ENCODE results near the gene AEBP1.

The AEBP1 gene

DNA sequence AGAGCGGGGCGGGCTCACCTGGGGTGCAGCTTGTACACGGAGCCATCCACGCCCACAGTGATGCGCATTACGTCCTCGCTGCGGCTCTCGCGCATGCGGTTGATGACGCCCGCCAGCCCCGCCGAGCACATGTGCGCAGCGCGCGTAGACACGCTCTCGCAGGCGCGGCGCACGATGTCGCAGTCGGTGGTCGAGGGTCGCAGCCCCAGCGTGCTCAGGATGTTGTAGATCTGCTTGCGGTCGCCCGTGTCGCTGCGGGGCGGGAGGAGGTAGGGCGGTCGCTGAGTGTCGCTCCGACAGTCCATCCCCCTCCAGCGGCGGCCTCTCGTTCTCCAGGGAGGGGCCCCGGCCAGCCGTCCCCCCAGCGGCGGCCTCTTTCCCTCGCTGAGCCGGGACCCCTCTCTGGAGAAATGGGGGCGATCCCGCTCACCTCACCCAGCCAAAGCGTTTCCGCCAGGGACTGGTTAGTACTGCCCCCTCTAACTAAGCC, 41.4 kb downstream of the AEBP1 start:
- peak; percentile 55 to 68 for DNase-seq

DNA sequence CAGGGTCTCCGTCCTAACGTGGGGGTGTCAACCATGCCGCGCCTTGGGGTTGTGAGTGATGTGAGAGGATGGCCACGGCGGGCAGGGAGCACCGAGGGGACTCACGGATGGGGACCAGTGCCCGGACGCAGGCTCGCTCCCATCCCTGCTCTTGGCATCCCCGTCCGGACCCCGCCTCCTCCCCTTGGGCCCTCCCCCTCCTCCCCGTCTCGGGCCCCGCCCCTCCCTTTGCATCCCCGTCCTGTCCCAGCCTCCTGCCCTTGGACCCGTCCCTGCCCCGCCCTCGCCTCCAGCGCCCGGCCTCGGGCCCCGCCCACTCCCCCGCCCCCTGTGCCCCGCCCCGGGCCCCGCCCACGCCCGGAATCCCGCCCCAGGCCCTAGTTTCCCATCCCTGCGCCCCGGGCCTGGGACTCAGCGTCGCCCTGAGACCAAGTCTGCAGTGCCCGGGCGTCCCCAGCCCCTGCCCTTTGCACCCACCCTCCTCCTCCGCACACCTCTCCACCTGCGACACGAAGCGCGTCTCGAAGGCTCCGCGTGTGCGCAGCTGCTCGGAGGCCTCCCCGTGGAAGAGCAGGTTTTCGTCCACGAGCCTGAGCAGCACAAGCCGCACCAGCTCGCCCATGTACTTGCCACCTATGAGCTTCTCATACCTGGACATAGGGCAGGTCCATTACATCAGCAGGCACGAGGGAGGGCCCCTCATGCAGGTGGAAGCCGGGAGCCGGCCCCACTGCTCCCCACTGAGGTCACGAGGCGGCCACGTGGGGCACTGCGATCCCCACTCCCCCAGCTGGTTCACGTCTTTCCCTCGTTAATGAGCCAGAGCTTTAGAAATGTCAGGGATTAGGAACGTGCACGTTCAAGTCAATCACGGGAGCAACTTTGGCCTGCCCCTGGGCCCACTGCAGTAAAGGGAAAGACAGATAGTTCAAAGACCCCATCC, 42.1 kb downstream of the AEBP1 start:
- peak; percentile 55 to 78 for DNase-seq

DNA sequence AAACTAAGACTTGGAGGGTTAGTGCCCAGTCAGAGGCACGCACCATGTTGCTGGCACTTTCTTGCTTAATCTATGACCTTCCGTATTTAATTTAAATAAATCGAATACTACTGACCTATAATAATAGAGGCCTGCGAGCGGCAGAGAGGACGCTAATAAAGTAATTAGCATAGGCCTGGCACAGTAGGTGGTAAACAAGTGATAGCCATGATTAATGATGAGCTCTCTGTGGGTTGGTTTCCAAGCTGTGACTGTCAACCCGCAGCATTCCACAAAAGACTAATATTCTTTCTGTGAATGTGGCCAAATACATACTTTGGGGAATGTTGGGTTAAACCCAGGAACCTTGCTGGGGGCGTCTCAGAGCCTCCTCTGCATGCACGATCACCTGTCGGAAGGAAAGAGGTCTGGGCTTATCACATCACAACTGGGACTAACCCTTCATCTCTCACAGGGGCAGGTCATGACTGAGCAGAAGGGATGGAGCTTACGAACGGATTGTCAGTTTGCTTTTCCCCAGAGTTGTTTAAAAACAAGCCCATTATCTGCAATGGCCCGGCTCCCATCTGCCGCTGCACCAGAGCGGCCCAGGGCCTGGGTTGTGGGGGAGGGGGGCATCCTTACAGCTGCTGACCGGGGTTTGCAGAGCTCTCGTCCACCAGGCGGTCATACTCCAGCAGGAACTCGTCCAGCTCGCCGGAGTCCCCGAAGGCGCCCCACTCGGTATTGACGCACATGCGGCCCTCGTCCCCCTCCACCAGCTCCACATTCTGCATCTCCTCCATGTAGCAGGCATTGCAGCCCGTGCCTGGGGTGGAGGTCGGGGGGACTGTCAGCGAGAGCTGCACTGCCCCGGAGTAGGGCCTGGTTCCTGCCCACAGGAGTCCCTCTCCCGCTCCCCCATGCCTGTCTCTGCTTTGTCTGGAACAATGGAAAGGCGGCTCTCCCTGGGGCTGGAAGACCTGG, 43.2 kb downstream of the AEBP1 start:
- DNase-seq: no peak

DNA sequence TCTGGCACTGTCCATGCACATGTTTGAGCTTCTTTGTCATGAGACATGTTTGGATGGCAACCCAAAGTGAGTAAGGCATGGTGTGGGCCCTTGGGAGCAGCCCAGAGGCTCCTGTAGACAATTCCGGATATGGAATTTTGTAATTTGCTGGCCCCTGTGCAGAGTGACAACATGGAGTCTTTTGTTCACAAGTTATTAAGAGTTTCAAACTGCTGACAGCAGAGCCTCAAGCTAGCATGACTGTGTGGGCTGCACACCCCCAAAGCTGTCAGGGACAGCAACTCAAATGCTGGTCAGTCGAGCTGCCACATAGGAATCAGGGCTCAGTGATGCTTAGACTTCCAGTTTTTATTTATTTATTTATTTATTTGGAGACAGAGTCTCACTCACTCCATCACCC, 44.0 kb downstream of the AEBP1 start:
- no peak for DNase-seq

DNA sequence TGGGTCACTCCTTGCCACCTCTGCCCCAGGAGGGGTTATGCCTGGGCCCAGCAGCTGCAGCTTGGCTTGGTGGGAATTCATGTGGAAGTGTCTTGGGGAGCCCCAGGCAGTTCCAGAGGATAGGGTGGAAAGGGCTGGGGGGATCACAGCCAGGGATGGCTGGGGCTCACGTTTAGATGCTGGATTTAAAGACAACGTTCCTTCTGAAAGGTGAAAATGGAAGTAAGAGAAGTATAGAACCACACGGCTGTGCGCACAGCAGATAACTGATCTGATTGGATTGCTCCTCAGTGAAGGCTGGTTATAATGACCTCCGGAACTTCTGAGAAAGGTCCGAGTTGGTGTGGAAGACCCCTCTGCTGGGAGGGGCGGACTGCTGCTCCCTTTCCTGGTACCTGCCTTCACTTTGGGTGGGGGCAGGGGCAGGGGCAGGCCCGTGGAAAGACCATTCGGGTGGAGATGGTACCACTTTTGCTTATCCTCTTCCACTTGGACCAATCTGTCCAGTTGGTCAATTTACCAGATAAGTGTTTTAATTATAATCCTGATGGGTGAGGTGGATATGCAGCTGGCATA, 44.9 kb downstream of the AEBP1 start:
- DNase-seq: no peak

DNA sequence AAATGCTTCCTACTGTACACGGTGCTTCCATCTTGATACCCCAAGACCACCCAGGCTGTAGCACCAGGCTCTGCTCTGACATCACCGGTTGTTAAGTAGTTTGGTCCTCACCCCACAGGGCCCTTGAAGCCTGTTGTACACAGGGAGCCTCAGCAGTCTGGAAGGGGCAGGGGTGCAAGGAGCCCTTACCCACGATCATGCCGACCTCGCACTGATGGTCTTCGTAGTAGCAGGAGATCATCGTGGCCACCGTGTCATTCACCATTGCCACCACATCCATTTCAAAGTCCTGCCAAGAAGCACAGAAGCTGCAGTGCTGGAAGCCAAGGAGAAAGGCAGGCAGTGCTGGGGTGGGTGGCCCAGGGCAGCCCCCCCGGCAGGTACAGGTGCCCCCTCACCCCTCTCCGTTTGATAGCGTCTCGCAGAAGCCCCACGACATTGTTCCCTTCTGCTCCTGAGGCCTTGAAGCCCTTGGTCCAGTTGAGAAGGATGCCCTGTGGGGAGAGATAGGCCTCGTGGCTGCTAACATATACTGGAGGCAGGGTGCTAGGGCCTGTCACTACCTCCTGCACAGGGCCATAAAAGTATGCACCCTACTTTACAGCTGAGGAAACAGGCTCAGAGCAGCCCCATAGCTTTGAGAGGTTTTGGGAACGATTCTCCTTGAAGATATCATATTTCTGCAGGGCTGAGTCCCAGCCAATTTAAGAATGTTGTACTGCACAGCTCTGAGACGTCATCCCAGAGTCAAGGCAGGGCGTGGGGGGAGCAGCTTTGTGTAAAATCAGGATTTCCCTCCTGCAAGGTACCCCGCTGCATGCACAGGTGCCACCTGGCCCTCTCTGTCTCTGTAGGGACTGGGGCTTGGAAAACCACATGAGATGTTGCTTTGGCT, 45.7 kb downstream of the AEBP1 start:
- no peak for DNase-seq

DNA sequence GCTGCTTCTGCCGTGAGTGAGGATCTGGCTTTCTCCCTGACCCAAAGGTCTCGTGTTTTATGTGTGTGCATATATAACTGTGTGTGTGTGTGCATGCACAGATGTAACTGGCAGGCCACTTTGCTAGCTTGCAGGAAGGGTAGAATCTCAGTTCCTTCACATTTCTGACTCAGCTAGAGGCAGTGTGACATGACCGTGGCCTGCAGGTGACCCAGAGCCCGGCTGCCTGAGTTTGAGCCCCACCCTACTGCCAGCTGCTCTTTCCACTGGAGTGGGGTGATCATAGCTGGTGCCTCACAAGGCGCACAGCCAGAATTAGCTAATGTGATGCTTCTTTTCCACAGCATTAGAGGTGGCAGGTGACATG, 46.3 kb downstream of the AEBP1 start:
- no peak for DNase-seq

DNA sequence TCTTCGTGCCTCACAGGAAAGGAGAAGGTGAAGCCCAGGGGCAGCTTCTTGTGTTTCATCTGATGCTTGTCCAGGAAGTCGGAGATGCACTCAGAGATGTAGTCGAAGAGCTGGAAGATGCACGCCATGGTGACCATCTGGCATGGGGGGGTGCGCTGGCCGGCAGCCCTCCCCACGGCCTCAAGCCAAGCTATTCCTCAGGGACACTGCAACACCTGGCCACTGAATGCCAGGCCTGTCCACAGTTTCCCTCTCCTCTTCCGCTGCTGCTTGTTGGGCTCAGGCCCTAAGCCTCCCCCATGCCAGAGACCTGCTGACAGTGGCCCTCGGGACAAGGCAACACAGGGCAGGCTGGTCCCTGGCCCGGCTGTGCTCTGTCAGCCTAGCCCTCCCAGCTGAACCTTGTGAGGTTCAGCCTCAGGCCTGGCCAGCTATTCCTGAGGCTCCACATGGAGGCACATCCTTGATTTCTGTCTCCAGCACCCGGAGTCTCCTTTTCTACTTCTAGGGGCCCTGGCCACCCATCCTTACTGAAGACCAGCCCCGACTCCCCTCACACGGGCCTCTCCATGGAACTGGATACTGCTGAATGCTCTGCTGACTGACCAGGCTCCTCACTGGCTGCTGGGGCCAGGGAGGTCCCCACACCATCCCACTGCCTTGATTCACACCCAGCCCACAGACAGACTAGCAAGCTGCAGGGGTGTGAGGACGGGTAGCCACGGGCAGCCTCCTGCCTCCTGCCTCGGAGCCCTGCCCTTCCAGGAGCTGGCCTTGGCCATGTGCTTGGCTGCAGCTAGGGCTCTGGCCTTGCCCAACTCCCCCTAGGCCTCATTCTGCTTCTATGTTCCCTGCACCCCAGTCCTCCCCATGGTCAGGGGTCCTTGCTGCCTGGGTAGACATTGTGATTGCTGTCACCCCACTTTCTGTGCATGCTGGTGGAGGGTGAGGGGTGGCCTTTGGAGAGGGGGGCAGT, 47.1 kb downstream of the AEBP1 start:
- DNase-seq: no peak

DNA sequence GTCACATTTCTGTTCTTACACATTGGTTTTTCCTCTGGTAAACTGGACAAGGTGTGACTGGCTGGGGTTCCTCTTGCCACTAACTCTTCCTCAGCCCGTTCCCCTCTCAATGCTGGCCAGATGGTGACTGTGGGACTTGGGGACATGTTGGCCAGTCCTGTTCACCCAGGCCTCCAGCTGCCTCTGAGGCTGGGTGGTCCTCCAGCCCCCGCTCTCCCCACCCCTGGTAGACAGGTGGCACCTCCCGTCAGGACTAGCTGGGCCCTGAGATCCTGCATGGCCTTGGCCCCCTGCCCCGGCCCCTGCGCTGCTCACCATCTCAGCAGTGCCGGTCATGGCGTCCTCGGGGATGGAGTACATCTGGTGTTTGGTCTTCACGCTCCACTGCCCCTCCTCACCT, 47.8 kb downstream of the AEBP1 start:
- no peak for DNase-seq

DNA sequence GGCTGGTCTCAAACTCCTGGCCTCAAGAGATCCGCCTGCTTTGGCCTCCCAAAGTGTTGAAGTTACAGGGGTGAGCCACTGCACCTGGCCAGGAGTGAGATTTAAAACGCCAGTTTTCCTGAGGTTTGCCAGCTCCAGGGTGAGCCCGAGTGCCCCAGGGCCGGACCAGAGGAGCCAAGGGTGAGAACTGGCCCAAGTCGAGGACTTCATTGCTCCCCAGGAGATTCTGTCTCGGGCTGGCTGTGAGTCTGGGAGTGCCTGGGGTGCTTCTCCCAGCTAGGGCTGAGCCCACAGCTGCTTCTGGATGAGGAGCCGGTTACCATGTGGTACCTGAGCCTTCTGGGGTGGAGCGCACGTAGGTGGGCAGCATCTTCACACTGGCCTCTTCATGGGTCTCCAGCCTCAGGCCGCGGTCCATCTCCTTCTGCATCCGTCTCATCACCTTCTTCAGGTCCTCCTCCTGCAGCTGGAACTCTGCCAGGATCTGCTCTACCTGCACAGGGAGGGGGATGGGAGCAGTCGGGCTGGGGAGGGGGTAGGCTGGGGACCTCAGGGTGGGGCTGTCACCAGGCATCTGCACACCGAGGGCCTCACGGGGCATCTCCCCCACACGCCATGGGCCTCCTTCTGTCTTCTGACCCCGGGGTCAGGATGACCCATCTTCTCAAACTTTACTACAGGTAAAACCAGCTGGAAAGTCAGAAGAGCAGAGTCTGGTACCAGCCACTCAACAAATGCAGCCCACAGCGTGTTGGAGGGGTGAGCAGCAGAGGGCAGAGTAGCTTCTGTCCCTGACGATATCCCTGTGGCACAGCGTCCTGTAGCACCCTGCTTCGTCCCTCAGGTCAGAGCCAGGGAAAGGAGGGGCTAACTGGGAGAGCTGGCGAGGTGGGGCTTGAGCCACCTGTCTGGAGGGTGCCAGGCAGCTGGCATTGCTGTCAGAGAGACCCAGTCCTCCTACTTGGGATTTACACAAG, 49.1 kb downstream of the AEBP1 start:
- DNase-seq: no peak

DNA sequence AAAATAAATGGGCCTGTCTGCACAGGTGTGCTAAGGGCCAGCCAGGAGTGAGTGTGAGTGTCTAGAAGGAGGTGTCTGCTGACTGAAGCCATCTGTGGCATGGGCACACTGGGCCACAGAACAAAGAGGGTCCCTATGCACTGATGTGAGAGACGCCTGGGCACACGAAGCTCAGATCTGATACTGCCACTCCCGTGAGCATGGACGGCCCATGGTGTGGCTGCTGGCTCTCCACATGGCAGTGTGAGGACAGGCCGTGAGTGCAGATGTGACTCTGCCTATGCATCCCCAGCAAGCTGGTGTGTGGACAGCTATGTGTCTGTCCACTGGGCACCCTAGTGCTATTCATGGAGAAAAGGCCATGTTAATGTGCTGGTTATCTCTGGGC, 49.8 kb downstream of the AEBP1 start:
- no peak for DNase-seq

DNA sequence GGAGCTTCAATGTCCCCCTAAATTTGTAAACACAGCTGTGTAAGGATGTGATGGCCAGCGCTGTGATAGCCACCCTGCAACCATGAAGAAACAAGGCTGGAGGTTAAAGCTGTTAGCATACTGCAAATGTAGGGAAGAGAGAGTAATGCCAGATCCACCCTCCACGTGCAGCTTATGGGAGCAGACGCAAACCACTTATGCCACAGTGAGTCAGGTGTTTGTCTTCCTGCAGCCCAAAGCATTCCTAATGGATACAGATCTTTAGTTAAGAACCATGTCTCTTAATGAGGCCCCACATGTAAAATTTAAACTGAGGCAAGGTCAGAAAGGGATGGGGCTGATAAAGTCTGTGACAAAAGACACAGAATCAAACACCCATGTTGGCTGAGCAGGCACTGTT, 50.6 kb downstream of the AEBP1 start:
- DNase-seq: no peak

DNA sequence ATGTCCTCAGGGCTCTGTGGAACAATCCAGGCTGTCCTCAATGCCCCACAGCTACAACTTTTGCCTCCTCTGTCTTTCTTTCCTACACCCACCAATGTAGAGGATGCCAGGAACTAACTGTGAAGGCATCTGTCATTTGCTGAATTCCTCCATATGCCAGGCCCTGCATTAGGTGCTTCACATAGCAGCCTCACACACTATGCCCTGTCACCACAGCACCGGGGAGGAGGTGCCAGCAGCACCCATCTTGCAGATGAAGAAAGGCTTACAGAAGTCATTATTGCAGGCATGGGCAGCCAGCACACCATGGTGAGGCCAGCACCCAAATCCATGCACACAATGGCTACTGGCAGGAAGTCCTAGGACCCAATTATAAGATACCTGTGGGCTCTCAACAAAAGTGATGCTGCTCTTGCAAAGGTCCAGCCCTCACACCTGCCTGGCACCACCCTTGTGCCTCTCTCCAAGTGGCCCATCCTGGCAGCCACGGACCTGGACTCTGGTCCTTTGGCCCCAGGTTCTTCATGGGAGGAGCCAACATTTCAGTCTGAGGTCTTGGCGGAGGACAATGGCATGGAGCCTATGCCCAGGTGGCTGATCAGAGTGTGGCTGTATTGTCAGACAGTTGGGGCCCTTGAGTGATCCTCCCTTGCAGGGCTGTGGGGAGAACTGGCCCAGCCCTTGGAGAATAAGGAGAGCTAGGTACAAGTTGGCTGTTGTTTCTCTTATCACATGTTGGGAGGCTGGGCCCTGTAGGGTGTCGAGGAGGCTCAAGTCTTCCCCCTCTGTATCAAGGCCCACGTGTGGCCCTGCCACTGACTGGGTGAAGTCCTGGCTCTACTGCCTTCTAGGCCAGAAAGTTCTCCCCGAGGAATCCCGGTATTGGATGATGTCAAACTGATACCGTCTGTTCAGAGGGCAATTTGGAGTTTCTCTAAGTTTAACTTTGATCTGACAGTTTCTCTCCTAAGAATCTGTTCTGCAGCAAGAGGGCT, 51.3 kb downstream of the AEBP1 start:
- DNase-seq: no peak

DNA sequence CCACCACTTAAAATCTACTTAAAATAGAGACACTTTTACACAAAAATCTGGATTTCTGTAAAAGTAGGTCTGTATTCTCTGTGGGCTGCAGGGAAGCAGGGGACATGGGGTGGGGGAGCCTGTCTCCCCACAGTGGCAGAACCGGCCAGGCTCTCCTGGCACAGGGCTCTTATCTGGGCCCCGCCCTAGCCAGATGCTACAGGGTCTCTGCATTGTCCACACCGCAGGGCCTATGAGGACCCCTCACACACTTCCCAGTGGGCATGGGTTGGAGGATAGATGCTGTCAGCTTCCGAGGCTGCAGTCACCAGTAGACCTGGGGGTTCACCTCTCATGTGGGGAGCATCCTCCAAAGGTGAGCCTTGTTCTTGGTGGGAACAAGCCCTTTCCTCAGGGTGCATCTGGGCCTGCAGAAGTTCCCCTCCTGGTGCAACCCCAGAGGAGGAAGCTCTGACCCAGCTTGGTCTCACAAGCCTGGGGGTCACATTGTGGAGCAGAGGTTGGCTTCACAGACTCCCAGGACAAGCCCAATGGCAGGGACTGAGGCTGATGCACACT, 52.4 kb downstream of the AEBP1 start:
- DNase-seq: no peak

DNA sequence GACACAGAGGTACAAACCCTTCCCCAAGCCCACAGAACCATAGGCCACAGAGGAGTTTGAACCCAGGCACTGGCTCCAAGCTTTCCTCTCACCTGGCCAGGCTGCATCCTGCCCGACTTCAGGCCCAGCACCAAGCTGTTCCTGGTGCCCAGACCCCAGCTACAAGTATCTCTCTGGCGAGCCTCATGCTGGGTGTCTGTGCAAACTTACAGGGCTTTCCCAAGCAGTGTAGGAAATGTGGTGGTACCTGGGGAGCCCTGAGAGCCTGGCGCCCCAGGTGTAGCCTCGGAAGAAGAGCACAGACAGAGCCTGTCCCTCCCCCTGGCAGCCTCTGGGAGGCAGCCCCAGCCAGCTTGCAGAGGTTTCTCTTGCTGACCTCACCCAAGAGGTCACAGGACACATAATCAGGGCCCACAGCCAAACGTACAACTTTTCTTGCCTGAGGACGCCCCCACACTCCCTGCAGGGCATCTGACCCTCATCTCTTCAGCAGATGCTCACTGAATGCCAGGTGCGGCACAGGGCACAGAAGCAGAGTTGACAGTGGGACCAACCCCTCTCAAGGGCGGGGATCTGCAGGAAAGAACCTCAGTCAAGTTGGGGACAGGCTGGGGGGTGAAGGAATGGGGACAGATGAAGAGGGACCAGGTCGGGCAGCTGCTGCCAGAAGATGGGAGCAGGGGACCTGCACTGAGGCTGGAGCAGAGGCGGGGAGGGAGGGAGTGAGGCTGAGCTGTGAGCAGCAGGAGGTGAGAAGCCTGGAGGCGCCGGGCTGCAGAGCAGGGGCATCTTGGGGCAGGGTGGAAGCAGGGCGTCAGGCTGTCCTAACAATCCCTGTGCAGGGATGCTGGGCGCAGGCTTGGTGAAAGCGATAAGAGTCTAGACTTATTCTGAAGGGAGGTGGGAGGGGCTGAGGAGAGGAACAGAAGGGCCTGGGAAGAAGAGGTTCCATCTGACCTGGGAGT, 53.3 kb downstream of the AEBP1 start:
- DNase-seq: no peak

DNA sequence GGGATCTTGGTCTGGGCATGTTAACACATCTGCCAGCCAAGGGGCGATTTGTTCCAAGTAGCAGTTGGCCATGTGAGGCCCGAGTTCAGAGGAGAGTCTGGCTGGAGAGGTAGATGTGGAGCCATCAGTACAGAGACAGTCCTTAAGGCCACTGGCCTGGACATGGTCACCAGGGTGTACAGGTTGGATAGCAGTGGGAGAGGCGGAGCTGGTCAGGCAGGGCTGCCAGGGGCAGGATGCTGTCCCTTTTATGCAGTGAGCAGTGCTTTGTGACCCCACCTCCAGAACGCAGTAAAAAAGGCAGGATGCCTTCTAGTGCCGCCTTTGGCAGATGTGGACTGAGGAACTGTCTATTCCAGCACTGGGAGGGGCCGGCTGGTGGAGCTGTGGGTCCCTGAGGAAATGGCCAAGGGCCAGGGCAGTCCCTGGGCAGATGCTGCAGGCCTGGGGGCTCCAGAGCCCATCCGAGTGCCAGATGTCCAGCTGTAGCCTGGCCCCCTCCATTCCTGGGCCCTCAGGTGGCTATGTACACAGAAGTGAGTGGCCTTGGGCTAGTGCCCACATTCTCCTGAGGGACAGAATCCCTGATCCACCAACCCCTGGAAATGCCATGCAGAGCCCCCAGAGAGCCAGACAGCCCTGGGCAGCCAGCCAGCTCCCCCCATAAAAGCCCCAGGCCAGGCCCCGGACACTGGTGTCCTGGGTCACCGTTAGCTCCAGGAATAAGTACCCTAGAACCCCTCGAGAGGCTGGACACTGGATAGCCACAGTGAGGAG, 54.1 kb downstream of the AEBP1 start:
- no peak for DNase-seq

Data from stimulated activated CD4-positive, alpha-beta T cell treated with anti-CD3 and anti-CD28 coated beads, Interleukin-2, amount 100 ng/mL, for 24 hours (primary cell).